ENCODE results near the gene RPL13A. TPM values are rescaled to one million over a fixed set of nuclear protein-coding genes. Genes with fewer than 3 reads are reported as not detected.
"Not testable (repeated sequence)": the region's sequence is repeated elsewhere in the genome, so short reads cannot be mapped to it uniquely, and the experiment has no call there.

The RPL13A gene
- total RNA-seq, 4 donors from 2014 or later: 1,269 to 3,399 (median 2,205) TPM

GRCh38 chr19:49469828-49470614 is 17.4 kb upstream of the RPL13A start:
- H3K4me1 ChIP-seq: peaks cover 0 to 35% (median 20%) of the 10 kb centered on the region in 3 donors
- H3K4me3 ChIP-seq: no peak overlapping the region
- no peaks in the 10 kb centered on the region for H3K9me3 ChIP-seq
- peaks cover 0 to 51% of the 10 kb centered on the region in 2 donors for H3K36me3 ChIP-seq
- no peak for ATAC-seq
- WGBS, 2 donors (ENCODE audit: low coverage in 1 of 2): 72 to 95% methylated on average over 8 to 13 of the region's 25 CpGs
- TF ChIP-seq POLR2A (IDR thresholded peaks at IDR 0.05) (no peak), CTCF (IDR thresholded peaks at IDR 0.05) (no peak), POLR2AphosphoS5 (IDR thresholded peaks at IDR 0.05) (no peak), EP300 (IDR thresholded peaks at IDR 0.05) (no peak)
- no peaks in the 10 kb centered on the region for H3K27me3 ChIP-seq
- peak overlapping the region in 3 of 4 donors; percentile 61 to 73 (median 66) for H3K27ac ChIP-seq

GRCh38 chr19:49470615-49470978 is 16.8 kb upstream of the RPL13A start:
- Histone ChIP-seq H3K27me3 (no peaks in the 10 kb centered on the region), H3K4me3 (no peak overlapping the region), H3K9me3 (no peaks in the 10 kb centered on the region), H3K4me1 (peaks cover 0 to 41% (median 20%) of the 10 kb centered on the region in 3 donors), H3K27ac (peak overlapping the region in 2 of 4 donors; percentile 61 to 73), H3K36me3 (peaks cover 0 to 45% of the 10 kb centered on the region in 2 donors)
- no peak for TF ChIP-seq POLR2AphosphoS5 (IDR thresholded peaks at IDR 0.05)
- no peak for TF ChIP-seq CTCF (IDR thresholded peaks at IDR 0.05)
- TF ChIP-seq EP300 (IDR thresholded peaks at IDR 0.05): no peak
- no peak for TF ChIP-seq POLR2A (IDR thresholded peaks at IDR 0.05)
- WGBS, 2 donors (ENCODE audit: low coverage in 1 of 2): 27% methylated on average over 5 of the region's 8 CpGs; no CpG with 5 or more reads in 1 of the 2 donors
- no peak for ATAC-seq

GRCh38 chr19:49472936-49473335 is 14.5 kb upstream of the RPL13A start:
- Histone ChIP-seq H3K36me3 (peaks cover 0 to 24% of the 10 kb centered on the region in 2 donors), H3K27me3 (no peaks in the 10 kb centered on the region), H3K9me3 (no peaks in the 10 kb centered on the region), H3K27ac (peak overlapping the region in 2 of 4 donors; percentile 88 to 90), H3K4me3 (no peak overlapping the region), H3K4me1 (peaks cover 0 to 53% (median 20%) of the 10 kb centered on the region in 3 donors)
- no peak for ATAC-seq
- WGBS, 2 donors (ENCODE audit: low coverage in 1 of 2): 54 to 79% methylated on average over 6 to 9 of the region's 9 CpGs
- no peak for TF ChIP-seq POLR2A (IDR thresholded peaks at IDR 0.05)
- TF ChIP-seq CTCF (IDR thresholded peaks at IDR 0.05): no peak
- TF ChIP-seq POLR2AphosphoS5 (IDR thresholded peaks at IDR 0.05): no peak
- no peak for TF ChIP-seq EP300 (IDR thresholded peaks at IDR 0.05)

GRCh38 chr19:49473501-49473867 is 13.9 kb upstream of the RPL13A start:
- not testable (repeated sequence) for H3K27me3 ChIP-seq, ATAC-seq, H3K9me3 ChIP-seq
- H3K4me3 ChIP-seq: peak overlapping the region; percentile 72 to 85
- 20 to 67% methylated on average over 2 to 7 of the region's 9 CpGs for WGBS, 2 donors (ENCODE audit: low coverage in 1 of 2)
- H3K27ac ChIP-seq: peak overlapping the region in 3 of 4 donors; percentile 86 to 90 (median 88)
- H3K4me1 ChIP-seq: peaks cover 0 to 57% (median 20%) of the 10 kb centered on the region in 3 donors
- H3K36me3 ChIP-seq: peaks cover 0 to 20% of the 10 kb centered on the region in 2 donors

GRCh38 chr19:49473868-49474541 is 13.4 kb upstream of the RPL13A start, which contains the start of gene FLT3LG:
Gene FLT3LG (plus strand): TSS chr19:49474215. CDS start chr19:49474640, 425 bp downstream.
- Histone ChIP-seq H3K9me3 (no peaks in the 10 kb centered on the region), H3K27me3 (no peaks in the 10 kb centered on the region), H3K4me1 (peaks cover 0 to 57% (median 17%) of the 10 kb centered on the region in 3 donors), H3K27ac (peak within 1 kb of the TSS; percentile 48 to 90 (median 87)), H3K4me3 (peak within 1 kb of the TSS; percentile 72 to 85), H3K36me3 (peaks cover 0 to 15% of the 10 kb centered on the region in 2 donors)
- WGBS, 2 donors (ENCODE audit: low coverage in 1 of 2): 0% methylated on average over 1 of the region's 33 CpGs; no CpG with 5 or more reads in 1 of the 2 donors
- peak; percentile 76 for ATAC-seq
- peak; percentile 43 for TF ChIP-seq POLR2AphosphoS5 (IDR thresholded peaks at IDR 0.05)
- no peak for TF ChIP-seq POLR2A (IDR thresholded peaks at IDR 0.05)
- peak in 3 of 4 experiments; percentile 99 for TF ChIP-seq CTCF (IDR thresholded peaks at IDR 0.05)
- TF ChIP-seq EP300 (IDR thresholded peaks at IDR 0.05): no peak

Data from gastroesophageal sphincter (tissue), 4 donors.